ENCODE data around the gene MECP2.

The MECP2 gene

GRCh38 chrX:154068560-154068959 lies 29.0 kb downstream of the MECP2 start:
- no peak overlapping the region for H3K4me3 ChIP-seq (replicated peaks; ENCODE audit: low read depth, low read length)
- no peak for TF ChIP-seq CTCF (IDR thresholded peaks at IDR 0.05; ENCODE audit: low read depth, low read length, missing control alignments)
- DNase-seq (ENCODE audit: extremely low read depth, low read depth): no peak

GRCh38 chrX:154064637-154065435 lies 32.7 kb downstream of the MECP2 start:
- H3K4me3 ChIP-seq (replicated peaks; ENCODE audit: low read depth, low read length): no peak overlapping the region
- TF ChIP-seq CTCF (IDR thresholded peaks at IDR 0.05; ENCODE audit: low read depth, low read length, missing control alignments): no peak
- DNase-seq (ENCODE audit: extremely low read depth, low read depth): no peak

- no peak overlapping the region for H3K4me3 ChIP-seq (replicated peaks; ENCODE audit: low read depth, low read length)
- TF ChIP-seq CTCF (IDR thresholded peaks at IDR 0.05; ENCODE audit: low read depth, low read length, missing control alignments): no peak
- no peak for DNase-seq (ENCODE audit: extremely low read depth, low read depth)
Observed at GRCh38 chrX:154063234-154063633, 34.3 kb downstream of the MECP2 start.

GRCh38 chrX:154061801-154062200 lies 35.7 kb downstream of the MECP2 start:
- no peak for TF ChIP-seq CTCF (IDR thresholded peaks at IDR 0.05; ENCODE audit: low read depth, low read length, missing control alignments)
- H3K4me3 ChIP-seq (replicated peaks; ENCODE audit: low read depth, low read length): no peak overlapping the region
- no peak for DNase-seq (ENCODE audit: extremely low read depth, low read depth)

- no peak for TF ChIP-seq CTCF (IDR thresholded peaks at IDR 0.05; ENCODE audit: low read depth, low read length, missing control alignments)
- no peak for DNase-seq (ENCODE audit: extremely low read depth, low read depth)
- H3K4me3 ChIP-seq (replicated peaks; ENCODE audit: low read depth, low read length): no peak overlapping the region
Observed at GRCh38 chrX:154059729-154060245, 37.7 kb downstream of the MECP2 start.

GRCh38 chrX:154059231-154059630 lies 38.3 kb downstream of the MECP2 start:
- TF ChIP-seq CTCF (IDR thresholded peaks at IDR 0.05; ENCODE audit: low read depth, low read length, missing control alignments): no peak
- H3K4me3 ChIP-seq (replicated peaks; ENCODE audit: low read depth, low read length): no peak overlapping the region
- no peak for DNase-seq (ENCODE audit: extremely low read depth, low read depth)
